Hippocampal formation (tissue), 2 donors: ENCODE measurements around the gene PDGFRB.

Experiments
- DNase-seq, 2 donors: peaks; one replicate each; lab custom pipeline; 2025; lab: John Stamatoyannopoulos, UW

Gene PDGFRB

GRCh38 chr5:150144879-150145278 is 10.8 kb downstream of the PDGFRB start:
- no peak for DNase-seq

- DNase-seq = no peak
Measured at GRCh38 chr5:150144246-150144801, 11.3 kb downstream of the PDGFRB start.

GRCh38 chr5:150143350-150144245 is 12.0 kb downstream of the PDGFRB start:
- no peak for DNase-seq

GRCh38 chr5:150142959-150143349 is 12.7 kb downstream of the PDGFRB start:
- no peak for DNase-seq

- no peak for DNase-seq
Measured at GRCh38 chr5:150142185-150142958, 13.3 kb downstream of the PDGFRB start.

- no peak for DNase-seq
Measured at GRCh38 chr5:150141544-150142184, 14.0 kb downstream of the PDGFRB start.

- DNase-seq = no peak
Measured at GRCh38 chr5:150140830-150141229, 14.8 kb downstream of the PDGFRB start.

- no peak for DNase-seq
Measured at GRCh38 chr5:150139334-150139733, 16.3 kb downstream of the PDGFRB start.

GRCh38 chr5:150138551-150139265 is 16.9 kb downstream of the PDGFRB start:
- DNase-seq = peak in 1 of 2 donors; percentile 40

GRCh38 chr5:150137997-150138396 is 17.6 kb downstream of the PDGFRB start:
- DNase-seq = no peak

GRCh38 chr5:150137168-150137957 is 18.3 kb downstream of the PDGFRB start:
- DNase-seq = no peak

- DNase-seq = no peak
Measured at GRCh38 chr5:150136305-150137167, 19.1 kb downstream of the PDGFRB start.

GRCh38 chr5:150135557-150136304 is 19.9 kb downstream of the PDGFRB start:
- DNase-seq = no peak

- no peak for DNase-seq
Measured at GRCh38 chr5:150134198-150134588, 21.5 kb downstream of the PDGFRB start.

GRCh38 chr5:150133581-150134197 is 22.0 kb downstream of the PDGFRB start:
- no peak for DNase-seq

- DNase-seq = no peak
Measured at GRCh38 chr5:150132740-150133139, 22.9 kb downstream of the PDGFRB start.

GRCh38 chr5:150131978-150132694 is 23.5 kb downstream of the PDGFRB start:
- DNase-seq = no peak

GRCh38 chr5:150131461-150131860 is 24.2 kb downstream of the PDGFRB start:
- no peak for DNase-seq
